Mesendoderm (in vitro differentiated cells): ENCODE results near the gene DUSP1.
"Not testable (repeated sequence)": the region's sequence is repeated elsewhere in the genome, so short reads cannot be mapped to it uniquely, and the experiment has no call there.

Experiments
- DNase-seq: peaks from one replicate; pipeline ENCODE4 v3.0.0; 2013
- H2AK5ac ChIP-seq: 2 replicates; pipeline ENCODE4 v1.6.1; 2013; ENCODE audit warnings: low read length, inconsistent platforms
- H2BK120ac ChIP-seq: 2 replicates; pipeline ENCODE4 v1.6.1; 2013; ENCODE audit warnings: low read depth, mild to moderate bottlenecking, low read length, moderate library complexity, mixed read lengths
- H2BK15ac ChIP-seq: replicated peaks from 2 replicates; pipeline ENCODE4 v1.6.1; 2013; ENCODE audit warnings: low read depth, mild to moderate bottlenecking, moderate library complexity
- H2BK5ac ChIP-seq: 2 replicates; pipeline ENCODE4 v1.6.1; 2013; ENCODE audit warnings: low read length, inconsistent platforms
- H3K18ac ChIP-seq: 2 replicates; pipeline ENCODE4 v1.6.1; 2013; ENCODE audit warnings: mild to moderate bottlenecking, low read length, mixed read lengths
- H3K23ac ChIP-seq: one replicate; pipeline ENCODE4 v1.6.1; 2013; ENCODE audit warnings: low read length
- H3K27ac ChIP-seq: 2 replicates; pipeline ENCODE4 v1.5.1; 2013; ENCODE audit warnings: low read depth, mild to moderate bottlenecking, inconsistent platforms, low read length, moderate library complexity
- H3K27me3 ChIP-seq: 2 replicates; pipeline ENCODE4 v1.6.1; 2013; ENCODE audit warnings: low read length, control low read depth, mild to moderate bottlenecking, inconsistent platforms; ENCODE audit not compliant: insufficient read depth, poor library complexity
- H3K36me3 ChIP-seq: 2 replicates; pipeline ENCODE4 v1.6.1; 2013; ENCODE audit warnings: low read length, inconsistent platforms; ENCODE audit not compliant: control insufficient read depth, insufficient read depth
- H3K4ac ChIP-seq: one replicate; pipeline ENCODE4 v1.6.1; 2013; ENCODE audit warnings: low read depth, mild to moderate bottlenecking, low read length, moderate library complexity
- H3K4me1 ChIP-seq: 2 replicates; pipeline ENCODE4 v1.6.1; 2013; ENCODE audit warnings: low read depth, low read length, inconsistent platforms; ENCODE audit not compliant: control insufficient read depth
- H3K4me2 ChIP-seq: 2 replicates; pipeline ENCODE4 v1.6.1; 2013; ENCODE audit warnings: low read length
- H3K4me3 ChIP-seq: 2 replicates; pipeline ENCODE4 v1.5.1; 2013; ENCODE audit warnings: mild to moderate bottlenecking, low read length
- H3K56ac ChIP-seq: one replicate; pipeline ENCODE4 v1.6.1; 2013; ENCODE audit warnings: low read length
- H3K79me1 ChIP-seq: 2 replicates; pipeline ENCODE4 v1.6.1; 2013; ENCODE audit warnings: low read length, inconsistent platforms
- H3K79me2 ChIP-seq: 2 replicates; pipeline ENCODE4 v1.6.1; 2013; ENCODE audit warnings: mild to moderate bottlenecking, low read length; ENCODE audit not compliant: control insufficient read depth, insufficient read depth
- H3K9ac ChIP-seq: 2 replicates; pipeline ENCODE4 v1.6.1; 2013; ENCODE audit warnings: low read length, inconsistent platforms
- H4K5ac ChIP-seq: one replicate; pipeline ENCODE4 v1.6.1; 2013; ENCODE audit warnings: low read length
- H4K8ac ChIP-seq: one replicate; pipeline ENCODE4 v1.6.1; 2013; ENCODE audit warnings: low read depth, mild to moderate bottlenecking, control low read depth, low read length, moderate library complexity
- WGBS: extraction: QIAGEN DNeasy Blood & Tissue Kit; methylation state at CpG from one replicate; pipeline ENCODE4 v1.1.7; 2013; ENCODE audit warnings: low lambda C conversion rate, missing lambda C conversion rate; ENCODE audit not compliant: insufficient coverage; ENCODE audit errors: extremely low coverage; 5-methylcytosine and 5-hydroxymethylcytosine counted together

The DUSP1 gene

DNA sequence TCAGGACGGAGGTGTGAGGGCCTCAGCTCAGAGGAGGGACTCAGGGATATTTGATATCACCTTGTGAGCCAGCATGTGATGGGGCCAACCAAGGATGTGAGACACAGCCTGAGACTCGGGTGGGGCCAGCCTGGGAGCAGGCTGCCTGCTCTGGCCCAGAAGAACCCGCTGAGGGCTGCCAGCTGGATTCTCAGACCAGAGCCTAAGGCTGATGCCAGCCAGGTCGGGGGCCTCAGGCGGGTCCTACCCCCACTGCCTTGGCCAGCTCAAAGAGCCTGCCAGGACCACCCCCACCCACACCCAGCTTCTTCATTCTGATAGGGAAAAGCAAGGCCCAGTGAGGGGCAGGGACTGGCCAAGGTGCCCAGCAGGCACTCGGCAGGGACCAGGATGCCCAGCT is 20.3 kb upstream of the DUSP1 start:
- Histone ChIP-seq H4K5ac (no peak overlapping the region), H3K4me2 (no peak overlapping the region), H3K4ac (no peak overlapping the region), H2AK5ac (no peak overlapping the region), H2BK120ac (no peak overlapping the region), H3K18ac (no peak overlapping the region), H4K8ac (no peak overlapping the region), H3K79me1 (no peaks in the 10 kb centered on the region), H3K27me3 (no peaks in the 10 kb centered on the region), H2BK5ac (no peak overlapping the region), H3K27ac (no peak overlapping the region), H3K4me1 (peaks cover 6% of the 10 kb centered on the region), H3K36me3 (no peaks in the 10 kb centered on the region), H3K79me2 (no peaks in the 10 kb centered on the region), H3K56ac (no peak overlapping the region), H3K23ac (no peak overlapping the region), H3K4me3 (no peak overlapping the region), H2BK15ac (no peak overlapping the region), H3K9ac (no peak overlapping the region)
- WGBS, result no CpG with 5 or more reads among the region's 6 CpGs
- no peak for DNase-seq

DNA sequence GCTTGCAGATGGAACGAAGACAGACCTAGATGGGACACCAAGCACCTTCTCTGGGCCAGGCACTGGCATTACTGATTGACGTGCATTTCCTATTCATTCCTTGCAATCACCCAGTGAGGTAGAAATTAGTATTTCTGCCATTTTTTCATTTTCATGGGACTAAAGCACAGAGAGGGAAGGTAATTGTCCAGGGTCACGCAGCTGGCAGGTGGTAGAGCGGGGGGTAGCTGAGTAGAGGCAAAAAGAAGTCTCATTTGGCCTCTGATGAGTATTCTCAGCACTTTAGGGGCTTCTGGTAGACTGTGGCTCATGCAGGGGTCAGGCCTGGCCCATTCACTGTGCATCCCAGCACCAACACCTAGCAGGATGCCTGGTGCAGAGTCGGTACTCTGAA is 19.5 kb upstream of the DUSP1 start:
- H3K79me1 ChIP-seq, result no peaks in the 10 kb centered on the region
- H3K9ac ChIP-seq, result no peak overlapping the region
- no peak overlapping the region for H3K56ac ChIP-seq
- no peak overlapping the region for H3K27ac ChIP-seq
- no peak overlapping the region for H3K4me3 ChIP-seq
- H3K23ac ChIP-seq, result no peak overlapping the region
- no peaks in the 10 kb centered on the region for H3K36me3 ChIP-seq
- no peak overlapping the region for H3K18ac ChIP-seq
- no peak overlapping the region for H2BK15ac ChIP-seq
- H3K79me2 ChIP-seq, result no peaks in the 10 kb centered on the region
- H4K8ac ChIP-seq, result no peak overlapping the region
- H2AK5ac ChIP-seq, result no peak overlapping the region
- H2BK5ac ChIP-seq, result no peak overlapping the region
- no peak overlapping the region for H4K5ac ChIP-seq
- no CpG with 5 or more reads among the region's 5 CpGs for WGBS
- H3K4me1 ChIP-seq, result peaks cover 6% of the 10 kb centered on the region
- H3K4ac ChIP-seq, result no peak overlapping the region
- H3K27me3 ChIP-seq, result no peaks in the 10 kb centered on the region
- no peak overlapping the region for H3K4me2 ChIP-seq
- H2BK120ac ChIP-seq, result no peak overlapping the region
- no peak for DNase-seq

DNA sequence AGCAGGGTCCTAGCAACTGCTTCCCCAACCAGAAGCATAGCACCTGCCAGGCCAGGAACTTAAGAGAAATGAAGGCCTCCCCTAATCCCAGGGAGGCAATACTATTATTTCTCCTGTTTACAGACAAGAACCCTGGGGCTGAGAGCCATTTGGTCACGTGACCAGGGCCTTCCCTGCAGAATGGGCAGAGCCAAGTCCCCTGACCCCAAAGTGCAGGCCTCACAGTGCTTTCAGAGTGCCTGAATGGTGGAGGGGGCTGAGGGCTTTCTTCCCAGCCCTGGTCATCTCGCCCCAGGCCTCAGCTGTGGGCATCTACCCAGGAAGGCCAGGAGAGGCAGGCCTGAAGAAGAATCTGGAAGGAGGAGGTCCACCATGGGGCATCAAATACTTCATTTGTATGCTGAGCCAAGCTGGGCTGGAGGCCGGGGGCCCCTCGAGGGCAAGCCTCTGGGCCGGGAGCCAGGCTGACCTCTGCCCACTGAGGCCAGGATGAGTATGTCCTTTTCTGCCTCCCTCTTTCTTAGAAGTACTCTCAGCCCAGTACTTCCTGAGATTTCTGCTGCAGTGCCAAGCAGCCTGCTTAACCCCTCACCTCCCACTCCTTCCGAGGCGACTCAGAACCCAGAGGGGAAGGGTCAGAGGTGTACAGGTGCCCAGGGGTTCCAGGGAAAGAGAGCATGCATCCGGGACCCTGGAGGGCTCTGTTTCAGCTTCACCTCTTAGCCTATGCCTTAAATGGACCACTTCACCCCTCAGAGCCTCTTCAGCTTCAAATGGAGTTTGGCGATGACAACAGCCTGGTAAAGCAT is 18.9 kb upstream of the DUSP1 start:
- H2BK120ac ChIP-seq, result no peak overlapping the region
- no peaks in the 10 kb centered on the region for H3K79me1 ChIP-seq
- no peak overlapping the region for H2AK5ac ChIP-seq
- peak overlapping the region; percentile 39 for H3K56ac ChIP-seq
- H3K27me3 ChIP-seq, result no peaks in the 10 kb centered on the region
- no peak overlapping the region for H4K5ac ChIP-seq
- no peak overlapping the region for H3K23ac ChIP-seq
- H3K18ac ChIP-seq, result no peak overlapping the region
- no peaks in the 10 kb centered on the region for H3K36me3 ChIP-seq
- no peak overlapping the region for H3K4me3 ChIP-seq
- H3K79me2 ChIP-seq, result no peaks in the 10 kb centered on the region
- no peak for DNase-seq
- H3K27ac ChIP-seq, result peak overlapping the region; percentile 5
- H2BK15ac ChIP-seq, result no peak overlapping the region
- WGBS, result no CpG with 5 or more reads among the region's 9 CpGs
- H3K9ac ChIP-seq, result no peak overlapping the region
- peaks cover 6% of the 10 kb centered on the region for H3K4me1 ChIP-seq
- H4K8ac ChIP-seq, result no peak overlapping the region
- H2BK5ac ChIP-seq, result no peak overlapping the region
- H3K4me2 ChIP-seq, result no peak overlapping the region
- no peak overlapping the region for H3K4ac ChIP-seq

DNA sequence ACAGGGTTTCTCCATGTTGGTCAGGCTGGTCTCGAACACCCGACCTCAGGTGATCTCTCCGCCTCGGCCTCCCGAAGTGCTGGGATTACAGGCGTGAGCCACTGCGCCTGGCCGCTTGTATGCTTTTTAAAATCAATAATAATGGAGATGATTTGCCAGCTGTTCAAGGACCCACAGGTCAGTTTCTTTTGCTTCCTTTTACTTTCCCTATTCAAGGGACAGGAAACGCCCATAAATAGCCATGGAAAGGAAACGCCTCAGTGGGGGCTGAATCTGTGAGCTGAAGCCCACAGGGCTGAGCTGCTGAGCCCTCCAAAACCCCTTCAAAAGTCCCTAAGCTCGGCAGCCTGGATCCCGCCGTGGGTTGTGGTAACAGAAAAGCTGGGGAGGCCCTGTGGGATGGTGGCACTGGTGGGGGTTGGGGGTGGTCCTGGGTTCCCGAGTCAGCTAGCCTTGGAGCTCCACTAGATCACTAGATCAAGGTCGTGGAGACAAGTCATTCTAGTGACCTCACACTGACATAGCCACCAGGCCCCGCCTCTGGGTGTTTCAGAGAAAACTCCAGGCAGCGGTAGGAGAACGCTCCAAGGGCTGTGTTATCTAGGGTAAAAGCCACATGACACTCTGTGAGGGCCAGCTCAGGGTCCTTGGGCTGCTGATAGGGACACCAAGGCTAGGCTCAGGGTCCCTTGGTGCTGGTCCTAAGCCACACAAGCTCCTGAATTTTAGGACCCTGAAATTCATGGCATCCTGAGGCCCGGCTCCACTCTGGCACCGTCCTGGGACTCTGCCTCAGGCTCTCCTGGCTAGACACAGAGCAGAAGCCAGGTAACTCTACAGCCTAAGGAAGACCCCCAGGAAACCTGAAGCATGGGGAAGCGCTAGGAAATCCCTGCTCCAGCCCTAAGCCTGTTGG is 18.0 kb upstream of the DUSP1 start:
- no peak overlapping the region for H3K4me2 ChIP-seq
- WGBS, result no CpG with 5 or more reads among the region's 21 CpGs
- no peak overlapping the region for H3K4me3 ChIP-seq
- peak overlapping the region; percentile 27 for H3K4ac ChIP-seq
- peak overlapping the region; percentile 77 for H3K56ac ChIP-seq
- peak overlapping the region; percentile 81 for H3K18ac ChIP-seq
- no peak overlapping the region for H2BK120ac ChIP-seq
- no peak overlapping the region for H2BK15ac ChIP-seq
- H2BK5ac ChIP-seq, result no peak overlapping the region
- no peaks in the 10 kb centered on the region for H3K79me2 ChIP-seq
- peak overlapping the region; percentile 5 for H3K27ac ChIP-seq
- H3K27me3 ChIP-seq, result no peaks in the 10 kb centered on the region
- H4K8ac ChIP-seq, result peak overlapping the region; percentile 90
- H3K23ac ChIP-seq, result no peak overlapping the region
- no peak overlapping the region for H4K5ac ChIP-seq
- DNase-seq, result peak; percentile 69
- H3K4me1 ChIP-seq, result peaks cover 6% of the 10 kb centered on the region
- no peaks in the 10 kb centered on the region for H3K36me3 ChIP-seq
- no peaks in the 10 kb centered on the region for H3K79me1 ChIP-seq
- H3K9ac ChIP-seq, result no peak overlapping the region
- no peak overlapping the region for H2AK5ac ChIP-seq

DNA sequence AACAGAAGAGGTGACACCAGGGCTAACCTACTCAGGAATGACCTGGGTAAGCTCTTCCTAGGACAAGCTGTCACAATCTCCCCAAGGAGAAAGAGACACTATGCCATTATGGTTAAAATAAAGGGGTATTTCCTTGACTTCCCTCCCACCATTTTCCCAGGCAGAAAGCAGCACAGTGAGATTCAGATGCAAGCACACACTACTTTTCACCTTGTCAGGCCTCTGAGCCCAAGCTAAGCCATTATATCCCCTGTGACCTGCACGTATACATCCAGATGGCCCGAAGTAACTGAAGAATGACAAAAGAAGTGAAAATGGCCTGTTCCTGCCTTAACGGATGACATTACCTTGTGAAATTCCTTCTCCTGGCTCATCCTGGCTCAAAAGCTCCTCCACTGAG is 16.5 kb upstream of the DUSP1 start:
- not testable (repeated sequence) for H2BK15ac ChIP-seq, H4K5ac ChIP-seq, H3K18ac ChIP-seq, H2AK5ac ChIP-seq, H3K79me2 ChIP-seq, H3K27me3 ChIP-seq, H4K8ac ChIP-seq, H2BK120ac ChIP-seq, H3K4ac ChIP-seq, H3K4me3 ChIP-seq, H3K56ac ChIP-seq, H2BK5ac ChIP-seq, H3K79me1 ChIP-seq, H3K23ac ChIP-seq, H3K4me2 ChIP-seq, H3K36me3 ChIP-seq, H3K9ac ChIP-seq, H3K4me1 ChIP-seq
- peak; percentile 40 for DNase-seq
- peak overlapping the region; percentile 8 for H3K27ac ChIP-seq
- no CpG with 5 or more reads among the region's 3 CpGs for WGBS
